ENCODE results near the gene RSPO1. TPM values are rescaled to one million over a fixed set of nuclear protein-coding genes. Genes with fewer than 3 reads are reported as not detected.

The RSPO1 gene
- total RNA-seq, 1 experiment from 2014 or later, result not detected

DNA sequence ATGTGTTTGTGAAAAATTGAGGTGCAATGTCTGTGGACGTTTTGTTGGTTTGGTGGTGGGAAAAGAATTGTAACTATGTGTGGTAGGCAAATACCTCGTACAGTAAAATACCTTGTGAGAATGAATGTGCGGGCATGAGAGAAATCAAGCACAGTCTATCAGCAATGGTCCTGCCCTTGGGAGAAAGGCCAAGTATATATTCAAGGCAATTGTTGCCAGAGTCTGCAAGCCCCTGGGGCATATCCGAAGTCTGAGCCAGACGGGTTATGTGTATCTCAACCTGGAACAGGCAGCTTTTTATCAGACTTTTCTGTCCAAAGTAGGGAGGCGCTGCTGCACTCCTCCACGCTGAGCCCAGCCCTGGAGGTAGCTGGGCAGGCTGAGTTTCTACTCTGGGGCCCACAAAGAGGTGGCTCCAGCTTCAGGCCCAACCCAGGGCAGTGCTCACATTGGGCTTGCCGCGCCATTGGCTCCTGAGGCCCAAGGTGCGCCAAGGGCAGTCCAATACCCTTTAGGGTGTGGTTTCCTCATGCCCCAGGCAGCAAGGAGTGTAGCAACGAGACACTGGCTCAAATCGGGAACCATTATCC lies 29.5 kb downstream of the RSPO1 start:
- Histone ChIP-seq H3K9me2 (ENCODE audit: insufficient read depth) (no peaks in the 10 kb centered on the region), H3K79me2 (ENCODE audit: low read depth) (no peaks in the 10 kb centered on the region), H4K20me1 (ENCODE audit: insufficient read depth) (no peaks in the 10 kb centered on the region), H2AFZ (no peak overlapping the region), H3K4me3 (no peak overlapping the region), H3K27ac (no peak overlapping the region), H3K4me1 (replicated peaks; ENCODE audit: insufficient read depth) (no peaks in the 10 kb centered on the region), H3K27me3 (ENCODE audit: insufficient read depth, low read depth) (peaks cover 69% of the 10 kb centered on the region), H3K9me3 (ENCODE audit: insufficient read depth, low read depth) (no peaks in the 10 kb centered on the region), H3K4me2 (no peak overlapping the region), H3K36me3 (ENCODE audit: low read depth) (no peaks in the 10 kb centered on the region), H3F3A (ENCODE audit: insufficient read depth, low read depth) (no peaks in the 10 kb centered on the region)
- no TSS peak for BruUV-seq (replicated peaks)
- no peak for TF ChIP-seq CTCF (conservative IDR thresholded peaks at IDR 0.05)
- TF ChIP-seq EZH2 (IDR thresholded peaks at IDR 0.05; ENCODE audit: low read depth), result no peak
- CTCF ChIA-PET, result no interaction called here
- POLR2A ChIA-PET (ENCODE audit: unreplicated experiment), result no interaction called here
- DNase-seq, result no peak
- intact Hi-C loops (cut with micrococcal nuclease; ENCODE audit: unreplicated experiment), result no loop called here

GRCh38 chr1:37602750-37603694 lies 31.7 kb downstream of the RSPO1 start:
- Histone ChIP-seq H4K20me1 (ENCODE audit: insufficient read depth) (no peaks in the 10 kb centered on the region), H3K4me1 (replicated peaks; ENCODE audit: insufficient read depth) (no peaks in the 10 kb centered on the region), H3K36me3 (ENCODE audit: low read depth) (no peaks in the 10 kb centered on the region), H3K9me2 (ENCODE audit: insufficient read depth) (no peaks in the 10 kb centered on the region), H3K9me3 (ENCODE audit: insufficient read depth, low read depth) (no peaks in the 10 kb centered on the region), H3K79me2 (ENCODE audit: low read depth) (no peaks in the 10 kb centered on the region), H3K27ac (no peak overlapping the region), H3K27me3 (ENCODE audit: insufficient read depth, low read depth) (peaks cover 48% of the 10 kb centered on the region), H3F3A (ENCODE audit: insufficient read depth, low read depth) (no peaks in the 10 kb centered on the region), H3K4me2 (no peak overlapping the region), H2AFZ (no peak overlapping the region), H3K4me3 (no peak overlapping the region)
- peak; percentile 24 to 31 for DNase-seq
- BruUV-seq (replicated peaks), result no TSS peak
- POLR2A ChIA-PET (ENCODE audit: unreplicated experiment), result no interaction called here
- TF ChIP-seq EZH2 (IDR thresholded peaks at IDR 0.05; ENCODE audit: low read depth) (no peak), CTCF (conservative IDR thresholded peaks at IDR 0.05) (peak; percentile 81)
- CTCF ChIA-PET, result interaction anchor here (0.6 to 0.7 kb wide), 4 partner anchors 52 to 144 kb away, joined by 3 to 6 read pairs (median 3); no protein-coding TSS in a partner anchor
- intact Hi-C loops (cut with micrococcal nuclease; ENCODE audit: unreplicated experiment), result loop anchor here (1.0 kb wide), 1 partner anchor 79 kb away; no protein-coding TSS in a partner anchor

DNA sequence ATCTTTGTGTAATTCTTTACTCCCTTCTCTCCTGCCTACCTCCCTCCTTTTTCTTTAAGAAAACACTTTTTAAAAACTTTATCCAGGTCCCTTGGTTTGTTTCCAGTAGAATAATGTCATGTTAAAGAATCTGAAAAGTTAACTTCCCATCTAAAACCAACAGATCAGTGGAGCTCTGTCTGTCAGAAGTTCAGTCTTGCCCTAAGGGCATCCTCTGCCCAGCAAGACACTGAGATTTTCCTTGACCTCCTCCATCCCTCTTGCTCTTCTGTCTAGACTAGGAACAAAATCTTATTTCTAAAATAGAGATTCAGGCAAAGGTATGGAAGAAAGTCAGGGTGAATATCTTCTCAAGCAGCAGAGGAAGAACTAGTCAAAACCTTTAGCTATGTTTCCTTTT lies 33.3 kb downstream of the RSPO1 start:
- POLR2A ChIA-PET (ENCODE audit: unreplicated experiment), result no interaction called here
- TF ChIP-seq EZH2 (IDR thresholded peaks at IDR 0.05; ENCODE audit: low read depth), result no peak
- no peak for TF ChIP-seq CTCF (conservative IDR thresholded peaks at IDR 0.05)

More for the DNA sequence above, 33.3 kb downstream of the RSPO1 start:
- H3K9me2 ChIP-seq (ENCODE audit: insufficient read depth), result no peaks in the 10 kb centered on the region
- DNase-seq, result no peak
- no peaks in the 10 kb centered on the region for H3K4me1 ChIP-seq (replicated peaks; ENCODE audit: insufficient read depth)
- CTCF ChIA-PET, result no interaction called here
- no peak overlapping the region for H2AFZ ChIP-seq
- H3K9me3 ChIP-seq (ENCODE audit: insufficient read depth, low read depth), result no peaks in the 10 kb centered on the region
- H3K4me2 ChIP-seq, result no peak overlapping the region
- intact Hi-C loops (cut with micrococcal nuclease; ENCODE audit: unreplicated experiment), result no loop called here
- no peaks in the 10 kb centered on the region for H3K36me3 ChIP-seq (ENCODE audit: low read depth)
- no TSS peak for BruUV-seq (replicated peaks)
- no peaks in the 10 kb centered on the region for H3F3A ChIP-seq (ENCODE audit: insufficient read depth, low read depth)
- H3K4me3 ChIP-seq, result no peak overlapping the region
- H3K27ac ChIP-seq, result no peak overlapping the region
- H3K27me3 ChIP-seq (ENCODE audit: insufficient read depth, low read depth), result peaks cover 32% of the 10 kb centered on the region
- H3K79me2 ChIP-seq (ENCODE audit: low read depth), result no peaks in the 10 kb centered on the region
- no peaks in the 10 kb centered on the region for H4K20me1 ChIP-seq (ENCODE audit: insufficient read depth)

Data from PC-9 (cell line).